HepG2 (cell line): ENCODE measurements around the gene DUS2. TPM values are rescaled to one million over a fixed set of nuclear protein-coding genes. Genes with fewer than 3 reads are reported as not detected.

ENCODE experiments used
- BCL3 ChIP-seq: sonication (generic); formaldehyde crosslinking; IDR thresholded peaks from 2 replicates; pipeline ENCODE4 v1.5.1; 2020; ENCODE audit warnings: mild to moderate bottlenecking, missing genetic modification reagents, moderate library complexity
- CBFB ChIP-seq: sonication (generic); formaldehyde crosslinking; IDR thresholded peaks from 2 replicates; pipeline ENCODE4 v1.4.0; 2020; ENCODE audit warnings: missing genetic modification reagents
- FOXC1 ChIP-seq: sonication (generic); formaldehyde crosslinking; IDR thresholded peaks from 2 replicates; pipeline ENCODE4 v1.8.0; 2022; ENCODE audit warnings: mild to moderate bottlenecking, missing genetic modification reagents, borderline replicate concordance
- HMG20B ChIP-seq: conservative IDR thresholded peaks from 2 replicates; pipeline ENCODE4 v1.6.1; 2016; ENCODE audit warnings: missing genetic modification reagents, missing compliant biosample characterization
- HNRNPK ChIP-seq: fragments of 200-400 bp; formaldehyde crosslinking; IDR thresholded peaks from 2 replicates; pipeline ENCODE4 v1.6.1; 2018; ENCODE audit warnings: low read length, low read depth, moderate library complexity, mild to moderate bottlenecking; ENCODE audit not compliant: poor library complexity, severe bottlenecking
- KAT2B ChIP-seq: fragments of 150-350 bp; IDR thresholded peaks from 2 replicates; pipeline ENCODE4 v1.6.1; 2014; ENCODE audit warnings: low read depth, low read length, borderline replicate concordance
- MAF1 ChIP-seq: sonication (generic); formaldehyde crosslinking; IDR thresholded peaks from 2 replicates; pipeline ENCODE4 v1.5.0; 2020; ENCODE audit warnings: missing genetic modification reagents, borderline replicate concordance
- MZF1 ChIP-seq: sonication (generic); formaldehyde crosslinking; IDR thresholded peaks from 2 replicates; pipeline ENCODE4 v1.8.1; 2023; ENCODE audit warnings: mild to moderate bottlenecking, missing genetic modification reagents, borderline replicate concordance
- POGZ ChIP-seq: sonication (generic); formaldehyde crosslinking; IDR thresholded peaks from 2 replicates; pipeline ENCODE4 v1.4.0; 2020; ENCODE audit warnings: mild to moderate bottlenecking, missing genetic modification reagents
- RAD51 ChIP-seq: fragments of 450-650 bp; IDR thresholded peaks from 2 replicates; pipeline ENCODE4 v1.6.1; 2016; ENCODE audit warnings: borderline replicate concordance
- SAFB2 ChIP-seq: sonication (generic); formaldehyde crosslinking; IDR thresholded peaks from 2 replicates; pipeline ENCODE4 v1.5.1; 2020; ENCODE audit warnings: missing genetic modification reagents, low read depth, mild to moderate bottlenecking, borderline replicate concordance
- SOX5 ChIP-seq: IDR thresholded peaks from 2 replicates; pipeline ENCODE4 v1.6.1; 2016; ENCODE audit warnings: borderline replicate concordance
- THAP11 ChIP-seq: IDR thresholded peaks from 2 replicates; pipeline ENCODE4 v1.6.1; 2016; ENCODE audit warnings: missing biosample characterization, missing genetic modification reagents
- ZFYVE20 ChIP-seq: sonication (generic); formaldehyde crosslinking; IDR thresholded peaks from 2 replicates; pipeline ENCODE4 v1.8.0; 2023; ENCODE audit warnings: low read depth, mild to moderate bottlenecking, moderate library complexity, missing genetic modification reagents, borderline replicate concordance
- ZMAT5 ChIP-seq: sonication (generic); formaldehyde crosslinking; IDR thresholded peaks from 2 replicates; pipeline ENCODE4 v1.5.0; 2020; ENCODE audit warnings: mild to moderate bottlenecking, low read depth, missing genetic modification reagents, borderline replicate concordance
- ZNF607 ChIP-seq: sonication (generic); formaldehyde crosslinking; IDR thresholded peaks from 2 replicates; pipeline ENCODE4 v1.5.1; 2020; ENCODE audit warnings: missing genetic modification reagents, mild to moderate bottlenecking, borderline replicate concordance
- ZNF816 ChIP-seq: sonication (generic); formaldehyde crosslinking; IDR thresholded peaks from 2 replicates; pipeline ENCODE4 v1.8.0; 2022; ENCODE audit warnings: missing genetic modification reagents, mild to moderate bottlenecking, borderline replicate concordance
- ZZZ3 ChIP-seq: sonication (generic); formaldehyde crosslinking; IDR thresholded peaks from 2 replicates; pipeline ENCODE4 v1.4.0; 2020; ENCODE audit warnings: missing genetic modification reagents, mild to moderate bottlenecking, borderline replicate concordance
- polyA plus RNA-seq, 8 experiments: library from polyadenylated mRNA; depleted of rRNA in 3 of 8; stranded (reverse) in 7 of 8; unstranded in 1 of 8; fragments of >200 nt; fragmentation: Illumina TruSeq in 4 of 8; extraction: Trizol in 4 of 8; gene quantifications; 2 replicates each; pipeline versions ENCODE4 v1.2.1 to v1.2.3, GENCODE V29; 2011 to 2016; ENCODE audit warnings: low read depth in 4 of 8, missing spikeins in 1 of 8, mixed read lengths in 1 of 8; ENCODE audit not compliant: insufficient read depth in 1 of 8
- total RNA-seq, 5 experiments: library from RNA; depleted of rRNA; stranded (reverse); fragments of >200 nt; fragmentation: Illumina TruSeq; extraction: Trizol; gene quantifications; 2 replicates each; pipeline ENCODE4 v1.2.3, GENCODE V29; 2016; ENCODE audit warnings: low read depth in 1 of 5
- TF ChIP-seq, protein P1 (sequence below): sonication (generic); formaldehyde crosslinking; IDR thresholded peaks from 2 replicates; pipeline ENCODE4 v1.8.0; 2022; ENCODE audit warnings: mild to moderate bottlenecking, missing genetic modification reagents, moderate library complexity
- TF ChIP-seq, protein P2 (sequence below): conservative IDR thresholded peaks from 2 replicates; pipeline ENCODE4 v1.6.1; 2018; ENCODE audit warnings: missing genetic modification reagents
- TF ChIP-seq, protein P3 (sequence below): sonication (generic); formaldehyde crosslinking; IDR thresholded peaks from 2 replicates; pipeline ENCODE4 v1.8.0; 2022; ENCODE audit warnings: mild to moderate bottlenecking, missing genetic modification reagents

Gene DUS2
- total and polyA plus RNA-seq, 2 of the 13 experiments (the other 11 are each of a cell fraction or from before 2014, with no cell fraction given) = 17.8 to 25.1 TPM

DNA sequence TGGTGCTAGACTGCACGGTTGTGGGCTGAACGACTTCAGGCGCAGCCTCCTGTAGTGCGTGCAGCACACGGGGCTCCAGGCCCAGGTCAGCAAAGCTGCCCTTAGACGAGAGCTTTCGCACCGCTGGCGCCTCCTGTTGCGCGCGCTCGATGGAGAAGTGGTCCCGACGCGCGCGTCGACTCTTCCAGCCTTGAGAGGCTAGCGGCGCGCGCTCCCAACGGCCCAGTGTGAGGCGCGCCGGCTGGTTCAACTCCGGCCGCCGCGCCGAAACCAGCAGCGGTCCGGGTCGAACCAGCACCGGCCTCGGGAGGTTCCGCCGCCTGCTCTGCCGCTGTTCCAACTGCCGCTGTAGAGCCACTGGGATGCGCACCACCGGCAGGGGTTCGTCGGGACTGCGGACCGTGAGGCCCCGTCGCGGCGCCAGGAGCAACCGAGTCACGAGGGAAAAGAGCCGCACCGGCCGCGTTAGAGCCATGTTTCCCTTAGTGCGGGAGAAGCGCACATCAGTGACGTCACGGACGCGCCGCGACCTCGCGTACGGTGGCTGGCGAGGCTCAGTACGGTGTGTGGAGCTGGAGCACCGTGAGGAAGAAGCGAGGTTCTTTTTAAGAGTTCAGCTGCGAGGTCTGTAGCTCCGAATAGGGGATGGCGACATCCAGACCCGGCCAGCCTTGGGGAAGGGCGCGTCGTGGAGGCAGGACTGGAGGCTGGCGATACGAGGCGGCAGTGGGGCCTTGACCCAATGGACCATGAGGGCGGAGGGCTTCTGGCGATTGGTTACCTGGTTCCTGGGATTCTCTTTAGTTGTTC lies at the start of gene DUS2, which contains the start of gene DDX28 (continued):
- peak; percentile 35 for TF ChIP-seq BCL3
- TF ChIP-seq HNRNPK = no peak
- no peak; the same call in none of the 2 replicates for TF ChIP-seq SAFB2 (CRISPR knock-in tag)
- 0 out of 2 replicates have a peak, but pooled peaks have one; percentile 5 for TF ChIP-seq KAT2B
- TF ChIP-seq SOX5 (CRISPR knock-in tag) = no peak; the same call in 1 of the 2 replicates
- no peak for TF ChIP-seq MZF1 (CRISPR knock-in tag)
- peak; percentile 69; the same call in 1 of the 2 replicates for TF ChIP-seq ZNF607 (CRISPR knock-in tag)
- TF ChIP-seq, protein P1, sequence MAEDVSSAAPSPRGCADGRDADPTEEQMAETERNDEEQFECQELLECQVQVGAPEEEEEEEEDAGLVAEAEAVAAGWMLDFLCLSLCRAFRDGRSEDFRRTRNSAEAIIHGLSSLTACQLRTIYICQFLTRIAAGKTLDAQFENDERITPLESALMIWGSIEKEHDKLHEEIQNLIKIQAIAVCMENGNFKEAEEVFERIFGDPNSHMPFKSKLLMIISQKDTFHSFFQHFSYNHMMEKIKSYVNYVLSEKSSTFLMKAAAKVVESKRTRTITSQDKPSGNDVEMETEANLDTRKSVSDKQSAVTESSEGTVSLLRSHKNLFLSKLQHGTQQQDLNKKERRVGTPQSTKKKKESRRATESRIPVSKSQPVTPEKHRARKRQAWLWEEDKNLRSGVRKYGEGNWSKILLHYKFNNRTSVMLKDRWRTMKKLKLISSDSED (CRISPR knock-in tag) = peak; percentile 69; the same call in 1 of the 2 replicates
- TF ChIP-seq FOXC1 (CRISPR knock-in tag) = peak; percentile 97; the same call in 1 of the 2 replicates
- TF ChIP-seq, protein P2, sequence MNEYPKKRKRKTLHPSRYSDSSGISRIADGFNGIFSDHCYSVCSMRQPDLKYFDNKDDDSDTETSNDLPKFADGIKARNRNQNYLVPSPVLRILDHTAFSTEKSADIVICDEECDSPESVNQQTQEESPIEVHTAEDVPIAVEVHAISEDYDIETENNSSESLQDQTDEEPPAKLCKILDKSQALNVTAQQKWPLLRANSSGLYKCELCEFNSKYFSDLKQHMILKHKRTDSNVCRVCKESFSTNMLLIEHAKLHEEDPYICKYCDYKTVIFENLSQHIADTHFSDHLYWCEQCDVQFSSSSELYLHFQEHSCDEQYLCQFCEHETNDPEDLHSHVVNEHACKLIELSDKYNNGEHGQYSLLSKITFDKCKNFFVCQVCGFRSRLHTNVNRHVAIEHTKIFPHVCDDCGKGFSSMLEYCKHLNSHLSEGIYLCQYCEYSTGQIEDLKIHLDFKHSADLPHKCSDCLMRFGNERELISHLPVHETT (CRISPR knock-in tag) = peak; percentile 65; the same call in 1 of the 2 replicates
- 0 out of 2 replicates have a peak, but pooled peaks have one; percentile 54 for TF ChIP-seq HMG20B (CRISPR knock-in tag)
- TF ChIP-seq ZNF816 = peak; percentile 91
- TF ChIP-seq POGZ (CRISPR knock-in tag) = peak; percentile 94
- TF ChIP-seq, protein P3, sequence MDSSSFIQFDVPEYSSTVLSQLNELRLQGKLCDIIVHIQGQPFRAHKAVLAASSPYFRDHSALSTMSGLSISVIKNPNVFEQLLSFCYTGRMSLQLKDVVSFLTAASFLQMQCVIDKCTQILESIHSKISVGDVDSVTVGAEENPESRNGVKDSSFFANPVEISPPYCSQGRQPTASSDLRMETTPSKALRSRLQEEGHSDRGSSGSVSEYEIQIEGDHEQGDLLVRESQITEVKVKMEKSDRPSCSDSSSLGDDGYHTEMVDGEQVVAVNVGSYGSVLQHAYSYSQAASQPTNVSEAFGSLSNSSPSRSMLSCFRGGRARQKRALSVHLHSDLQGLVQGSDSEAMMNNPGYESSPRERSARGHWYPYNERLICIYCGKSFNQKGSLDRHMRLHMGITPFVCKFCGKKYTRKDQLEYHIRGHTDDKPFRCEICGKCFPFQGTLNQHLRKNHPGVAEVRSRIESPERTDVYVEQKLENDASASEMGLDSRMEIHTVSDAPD (CRISPR knock-in tag) = peak; percentile 95
- TF ChIP-seq MAF1 (CRISPR knock-in tag) = no peak; the same call in 1 of the 2 replicates
- TF ChIP-seq THAP11 (CRISPR knock-in tag) = peak; percentile 96
- no peak for TF ChIP-seq ZMAT5
- TF ChIP-seq ZZZ3 (CRISPR knock-in tag) = peak; percentile 97
- no peak for TF ChIP-seq RAD51
- no peak for TF ChIP-seq ZFYVE20 (CRISPR knock-in tag)
- TF ChIP-seq CBFB (CRISPR knock-in tag) = peak; percentile 96
